Endodermal cell (in vitro differentiated cells): ENCODE measurements around the gene ELFN2. TPM values are rescaled to one million over a fixed set of nuclear protein-coding genes. Genes with fewer than 3 reads are reported as not detected.

Source experiments
- DNase-seq: peaks from one replicate; pipeline ENCODE4 v3.0.0-alpha.2; 2017
- H3K27ac ChIP-seq: 2 replicates; pipeline ENCODE4 v1.5.1; 2013; ENCODE audit warnings: mild to moderate bottlenecking, low read depth, low read length, moderate library complexity
- H3K27me3 ChIP-seq: 2 replicates; pipeline ENCODE4 v1.6.1; 2013; ENCODE audit warnings: mild to moderate bottlenecking, low read length, moderate library complexity; ENCODE audit not compliant: insufficient read depth, control insufficient read depth, poor library complexity, severe bottlenecking
- H3K36me3 ChIP-seq: 2 replicates; pipeline ENCODE4 v1.7.0; 2013; ENCODE audit warnings: mild to moderate bottlenecking, low read length, moderate library complexity; ENCODE audit not compliant: control insufficient read depth, insufficient read depth
- H3K4me1 ChIP-seq: one replicate; pipeline ENCODE4 v1.7.0; 2013; ENCODE audit warnings: low read length; ENCODE audit not compliant: control insufficient read depth, insufficient read depth
- H3K4me3 ChIP-seq: 2 replicates; pipeline ENCODE4 v1.5.1; 2013; ENCODE audit warnings: mild to moderate bottlenecking, low read length, moderate library complexity
- H3K9ac ChIP-seq: 2 replicates; pipeline ENCODE4 v1.6.1; 2013; ENCODE audit warnings: mild to moderate bottlenecking, low read length, moderate library complexity; ENCODE audit not compliant: poor library complexity, severe bottlenecking; ENCODE audit errors: extremely low read depth
- H3K9me3 ChIP-seq: 2 replicates; pipeline ENCODE4 v1.6.1; 2013; ENCODE audit warnings: mild to moderate bottlenecking, low read length, moderate library complexity; ENCODE audit not compliant: control insufficient read depth
- H3K27ac Mint-ChIP-seq: 2 replicates; pipeline ENCODE4 v1.8.0; 2020; ENCODE audit warnings: mixed read lengths
- H3K27me3 Mint-ChIP-seq: 2 replicates; pipeline ENCODE4 v1.8.0; 2021; ENCODE audit warnings: mild to moderate bottlenecking, mixed read lengths; ENCODE audit not compliant: insufficient read depth
- H3K36me3 Mint-ChIP-seq: 2 replicates; pipeline ENCODE4 v1.8.0; 2020; ENCODE audit warnings: low read depth, mixed read lengths
- H3K4me1 Mint-ChIP-seq: 2 replicates; pipeline ENCODE4 v1.8.0; 2020; ENCODE audit warnings: mixed read lengths
- H3K4me3 Mint-ChIP-seq: 2 replicates; pipeline ENCODE4 v1.8.0; 2020; ENCODE audit warnings: mild to moderate bottlenecking, moderate library complexity, mixed read lengths
- H3K9me3 Mint-ChIP-seq: 2 replicates; pipeline ENCODE4 v1.8.0; 2020; ENCODE audit warnings: mild to moderate bottlenecking, mixed read lengths
- WGBS, 2 experiments: methylation state at CpG; one replicate each; pipeline versions ENCODE4 v1.1.5 to v1.1.7; 2013; ENCODE audit warnings: missing lambda C conversion rate in 2 of 2, mixed read lengths in 1 of 2; ENCODE audit not compliant: insufficient coverage in 1 of 2, insufficient read length in 1 of 2; 5-methylcytosine and 5-hydroxymethylcytosine counted together
- total RNA-seq, 2 donors: library from RNA; stranded (reverse); fragmentation: NEBNext Ultra II Directional in 1 of 2; extraction: Animal tissue kit (Norgen Biotek cat#: 25700) in 1 of 2; gene quantifications; 2 replicates in 1 of 2; 3 replicates in 1 of 2; pipeline ENCODE4 v1.2.1, GENCODE V29; 2021
- TF ChIP-seq, protein P1 (sequence below): fragments of 200-600 bp; sonication (generic); conservative IDR thresholded peaks from 2 replicates; pipeline ENCODE4 v1.5.0; 2021; ENCODE audit warnings: antibody characterized with exemption, mild to moderate bottlenecking

ELFN2 gene
- total RNA-seq, 2 donors from 2014 or later = 0.40 to 0.46 TPM

DNA sequence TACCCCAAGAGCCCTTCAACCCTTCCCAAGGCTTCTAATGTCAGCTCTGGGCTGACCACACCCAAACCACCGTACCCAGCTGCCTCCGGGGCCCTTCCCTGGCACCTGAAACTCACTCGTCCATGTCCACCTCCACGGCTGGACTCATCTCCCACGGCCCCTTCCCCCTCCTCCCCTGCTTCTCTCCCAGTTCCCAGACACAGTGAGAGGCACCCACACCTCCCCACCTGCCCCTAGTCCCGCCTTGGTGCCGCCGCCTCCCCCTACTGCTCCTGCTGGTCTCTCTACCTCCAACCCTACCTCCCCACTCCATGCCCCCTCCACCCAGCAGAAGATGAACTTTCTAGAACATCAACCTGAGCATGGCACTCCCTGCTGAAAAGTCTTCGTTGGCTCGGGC is 39.5 kb downstream of the ELFN2 start:
- Mint-ChIP-seq H3K36me3 (no peaks in the 10 kb centered on the region), H3K9me3 (no peaks in the 10 kb centered on the region), H3K27me3 (no peaks in the 10 kb centered on the region), H3K4me1 (no peaks in the 10 kb centered on the region), H3K4me3 (no peak overlapping the region), H3K27ac (no peak overlapping the region)
- Histone ChIP-seq H3K4me3 (no peak overlapping the region), H3K9me3 (no peaks in the 10 kb centered on the region), H3K27me3 (no peaks in the 10 kb centered on the region), H3K4me1 (no peaks in the 10 kb centered on the region), H3K9ac (no peak overlapping the region), H3K36me3 (no peaks in the 10 kb centered on the region), H3K27ac (no peak overlapping the region)
- no peak for DNase-seq
- TF ChIP-seq, protein P1, sequence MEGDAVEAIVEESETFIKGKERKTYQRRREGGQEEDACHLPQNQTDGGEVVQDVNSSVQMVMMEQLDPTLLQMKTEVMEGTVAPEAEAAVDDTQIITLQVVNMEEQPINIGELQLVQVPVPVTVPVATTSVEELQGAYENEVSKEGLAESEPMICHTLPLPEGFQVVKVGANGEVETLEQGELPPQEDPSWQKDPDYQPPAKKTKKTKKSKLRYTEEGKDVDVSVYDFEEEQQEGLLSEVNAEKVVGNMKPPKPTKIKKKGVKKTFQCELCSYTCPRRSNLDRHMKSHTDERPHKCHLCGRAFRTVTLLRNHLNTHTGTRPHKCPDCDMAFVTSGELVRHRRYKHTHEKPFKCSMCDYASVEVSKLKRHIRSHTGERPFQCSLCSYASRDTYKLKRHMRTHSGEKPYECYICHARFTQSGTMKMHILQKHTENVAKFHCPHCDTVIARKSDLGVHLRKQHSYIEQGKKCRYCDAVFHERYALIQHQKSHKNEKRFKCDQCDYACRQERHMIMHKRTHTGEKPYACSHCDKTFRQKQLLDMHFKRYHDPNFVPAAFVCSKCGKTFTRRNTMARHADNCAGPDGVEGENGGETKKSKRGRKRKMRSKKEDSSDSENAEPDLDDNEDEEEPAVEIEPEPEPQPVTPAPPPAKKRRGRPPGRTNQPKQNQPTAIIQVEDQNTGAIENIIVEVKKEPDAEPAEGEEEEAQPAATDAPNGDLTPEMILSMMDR = no peak
- 81 to 93% methylated on average over 5 to 10 of the region's 10 CpGs for WGBS, 2 experiments

DNA sequence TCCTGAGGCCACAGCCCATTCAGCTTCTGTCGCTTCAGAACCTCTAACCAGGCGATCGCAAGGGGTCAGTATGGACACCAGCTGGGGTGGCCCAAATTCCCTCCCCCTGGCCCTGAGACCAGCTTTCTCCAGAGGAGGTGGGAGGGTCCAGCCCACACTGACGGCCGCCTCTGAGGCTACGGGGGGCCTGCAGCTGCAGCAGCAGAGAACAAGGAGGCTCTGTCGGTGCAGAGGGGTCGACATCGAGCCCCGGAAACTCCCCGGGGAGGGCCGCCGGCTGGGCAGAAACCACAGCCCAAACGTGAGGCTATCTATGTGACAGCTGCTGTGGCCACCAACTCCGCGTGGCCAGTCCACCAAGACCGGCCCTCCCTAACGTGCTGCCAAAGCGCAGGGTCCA is 40.8 kb downstream of the ELFN2 start:
- no peaks in the 10 kb centered on the region for H3K9me3 Mint-ChIP-seq
- Histone ChIP-seq H3K9ac (no peak overlapping the region), H3K4me1 (no peaks in the 10 kb centered on the region), H3K4me3 (no peak overlapping the region), H3K36me3 (no peaks in the 10 kb centered on the region), H3K9me3 (no peaks in the 10 kb centered on the region), H3K27me3 (no peaks in the 10 kb centered on the region), H3K27ac (no peak overlapping the region)
- H3K27ac Mint-ChIP-seq = no peak overlapping the region
- TF ChIP-seq, protein P1 = no peak
- no peaks in the 10 kb centered on the region for H3K4me1 Mint-ChIP-seq
- H3K27me3 Mint-ChIP-seq = no peaks in the 10 kb centered on the region
- DNase-seq = no peak
- no peak overlapping the region for H3K4me3 Mint-ChIP-seq
- no peaks in the 10 kb centered on the region for H3K36me3 Mint-ChIP-seq
- 74 to 84% methylated on average over 19 of the region's 19 CpGs for WGBS, 2 experiments

DNA sequence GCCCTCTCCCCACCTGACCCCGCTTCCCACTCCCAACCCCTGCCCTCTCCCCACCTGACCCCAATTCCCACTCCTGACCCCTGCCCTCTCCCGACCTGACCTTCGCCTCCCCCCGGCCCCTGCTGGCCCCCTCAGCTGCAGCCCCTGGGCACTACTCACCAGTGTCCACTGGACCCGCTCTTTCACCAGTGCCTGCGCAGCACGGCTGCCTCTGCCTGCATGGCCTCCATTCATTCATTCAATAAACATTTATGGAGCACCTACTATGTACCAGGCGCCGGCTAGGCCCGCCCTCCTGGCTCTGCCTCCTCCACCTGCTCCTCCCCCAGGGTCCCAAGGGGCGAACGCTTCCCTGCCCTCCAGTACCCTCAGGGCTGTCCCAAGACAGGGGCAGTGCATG is 42.6 kb downstream of the ELFN2 start:
- DNase-seq = no peak
- H3K27me3 Mint-ChIP-seq = no peaks in the 10 kb centered on the region
- Histone ChIP-seq H3K36me3 (no peaks in the 10 kb centered on the region), H3K9me3 (no peaks in the 10 kb centered on the region), H3K4me3 (no peak overlapping the region), H3K9ac (no peak overlapping the region), H3K27me3 (no peaks in the 10 kb centered on the region), H3K27ac (no peak overlapping the region), H3K4me1 (no peaks in the 10 kb centered on the region)
- TF ChIP-seq, protein P1 = no peak
- no peak overlapping the region for H3K27ac Mint-ChIP-seq
- no peak overlapping the region for H3K4me3 Mint-ChIP-seq
- no peaks in the 10 kb centered on the region for H3K4me1 Mint-ChIP-seq
- 91 to 93% methylated on average over 5 to 12 of the region's 12 CpGs for WGBS, 2 experiments
- H3K9me3 Mint-ChIP-seq = no peaks in the 10 kb centered on the region
- H3K36me3 Mint-ChIP-seq = no peaks in the 10 kb centered on the region
